Measurements from ENCODE around the gene ADAMTS1.
"Not testable (repeated sequence)": the region's sequence is repeated elsewhere in the genome, so short reads cannot be mapped to it uniquely, and the experiment has no call there.

- not testable (repeated sequence) for TF ChIP-seq CTCF (IDR thresholded peaks at IDR 0.05; ENCODE audit: low read depth, low read length); MAX (IDR thresholded peaks at IDR 0.05; ENCODE audit: low read depth, low read length); POLR2A (IDR thresholded peaks at IDR 0.05; ENCODE audit: extremely low read depth, insufficient read length); MYC (IDR thresholded peaks at IDR 0.05; ENCODE audit: low read depth, low read length)
These were observed 9.5 kb upstream of the ADAMTS1 start for GRCh38 chr21:26854695-26855094.
